Neural progenitor cell (in vitro differentiated cells): ENCODE data around the gene SRRM2. TPM values are rescaled to one million over a fixed set of nuclear protein-coding genes. Genes with fewer than 3 reads are reported as not detected.

ENCODE experiments used
- DNase-seq: peaks from one replicate; pipeline ENCODE4 v3.0.0-alpha.2; 2016; ENCODE audit warnings: low spot score
- H2AFZ ChIP-seq: fragments of 200-600 bp; sonication (generic); replicated peaks from 2 replicates; pipeline ENCODE4 v1.6.1; 2016; ENCODE audit warnings: antibody characterized with exemption
- H3F3A ChIP-seq: fragments of 200-600 bp; sonication (generic); 2 replicates; pipeline ENCODE4 v1.6.1; 2016; ENCODE audit warnings: antibody characterized with exemption, low read depth
- H3K27ac ChIP-seq: fragments of 200-600 bp; sonication (generic); 2 replicates; pipeline ENCODE4 v1.5.1; 2016; ENCODE audit warnings: mild to moderate bottlenecking
- H3K27me3 ChIP-seq: fragments of 200-600 bp; sonication (generic); 2 replicates; pipeline ENCODE4 v1.6.1; 2016; ENCODE audit warnings: mild to moderate bottlenecking, moderate library complexity
- H3K36me3 ChIP-seq: fragments of 200-600 bp; sonication (generic); 2 replicates; pipeline ENCODE4 v1.5.1; 2016
- H3K4me1 ChIP-seq: fragments of 200-600 bp; sonication (generic); 2 replicates; pipeline ENCODE4 v1.6.1; 2016; ENCODE audit warnings: mixed run types
- H3K4me2 ChIP-seq: fragments of 200-600 bp; sonication (generic); 2 replicates; pipeline ENCODE4 v1.6.1; 2016
- H3K4me3 ChIP-seq: fragments of 200-600 bp; sonication (generic); 2 replicates; pipeline ENCODE4 v1.5.1; 2016
- H3K79me2 ChIP-seq: fragments of 200-600 bp; sonication (generic); 2 replicates; pipeline ENCODE4 v1.6.1; 2016; ENCODE audit warnings: low read depth
- H3K9ac ChIP-seq: fragments of 200-600 bp; sonication (generic); 2 replicates; pipeline ENCODE4 v1.6.1; 2016
- H3K9me3 ChIP-seq: fragments of 200-600 bp; sonication (generic); 2 replicates; pipeline ENCODE4 v1.5.1; 2016; ENCODE audit warnings: low read depth
- H4K20me1 ChIP-seq: fragments of 200-600 bp; sonication (generic); 2 replicates; pipeline ENCODE4 v1.6.1; 2016; ENCODE audit warnings: low read depth
- H3K27ac Mint-ChIP-seq: 3 replicates; pipeline ENCODE4 v1.8.0; 2021; ENCODE audit warnings: mixed read lengths
- H3K27me3 Mint-ChIP-seq: 2 replicates; pipeline ENCODE4 v1.8.0; 2022; ENCODE audit warnings: low read depth, mild to moderate bottlenecking, inconsistent platforms, moderate library complexity, mixed read lengths; ENCODE audit not compliant: insufficient read depth
- H3K36me3 Mint-ChIP-seq: 3 replicates; pipeline ENCODE4 v1.8.0; 2021; ENCODE audit warnings: mixed read lengths
- H3K4me1 Mint-ChIP-seq: 3 replicates; pipeline ENCODE4 v1.8.0; 2021; ENCODE audit warnings: mixed read lengths
- H3K4me3 Mint-ChIP-seq: 3 replicates; pipeline ENCODE4 v1.8.0; 2021; ENCODE audit warnings: mild to moderate bottlenecking, moderate library complexity, mixed read lengths
- H3K9me3 Mint-ChIP-seq: 3 replicates; pipeline ENCODE4 v1.8.0; 2020; ENCODE audit warnings: mixed read lengths
- CTCF ChIP-seq: fragments of 200-600 bp; sonication (generic); IDR thresholded peaks from 2 replicates; pipeline ENCODE4 v1.5.1; 2017; ENCODE audit warnings: antibody characterized with exemption, mild to moderate bottlenecking
- EZH2 ChIP-seq: fragments of 200-600 bp; sonication (generic); IDR thresholded peaks from 2 replicates; pipeline ENCODE4 v1.6.1; 2017; ENCODE audit warnings: antibody characterized with exemption, mild to moderate bottlenecking, moderate library complexity
- EZH2phosphoT487 ChIP-seq: fragments of 200-600 bp; sonication (generic); IDR thresholded peaks from 2 replicates; pipeline ENCODE4 v1.6.1; 2017; ENCODE audit warnings: antibody characterized with exemption
- total RNA-seq: library from RNA; depleted of rRNA; stranded (reverse); fragments of >200 nt; gene quantifications from 2 replicates; pipeline ENCODE4 v1.2.3, GENCODE V29; 2015; ENCODE audit warnings: low replicate concordance

Gene SRRM2
- total RNA-seq, 1 donor from 2014 or later, result 82.3 TPM

GRCh38 chr16:2806286-2806685 lies 53.8 kb downstream of the SRRM2 start:
- no peaks in the 10 kb centered on the region for H3K4me1 Mint-ChIP-seq

GRCh38 chr16:2808181-2808580 lies 55.7 kb downstream of the SRRM2 start:
- Mint-ChIP-seq H3K4me1 (no peaks in the 10 kb centered on the region), H3K27ac (no peak overlapping the region), H3K36me3 (peaks cover under 1% of the 10 kb centered on the region), H3K4me3 (no peak overlapping the region), H3K27me3 (peaks cover 12% of the 10 kb centered on the region), H3K9me3 (peaks cover 28% of the 10 kb centered on the region)
- no peaks in the 10 kb centered on the region for H3K79me2 ChIP-seq
- H3F3A ChIP-seq, result no peaks in the 10 kb centered on the region
- H4K20me1 ChIP-seq, result no peaks in the 10 kb centered on the region
- no peaks in the 10 kb centered on the region for H3K27me3 ChIP-seq
- H3K4me1 ChIP-seq, result no peaks in the 10 kb centered on the region
- TF ChIP-seq CTCF (no peak), EZH2phosphoT487 (no peak), EZH2 (no peak)
- H3K9me3 ChIP-seq, result no peaks in the 10 kb centered on the region
- no peak overlapping the region for H3K4me3 ChIP-seq
- no peaks in the 10 kb centered on the region for H3K36me3 ChIP-seq
- no peak overlapping the region for H2AFZ ChIP-seq
- H3K4me2 ChIP-seq, result no peak overlapping the region
- H3K9ac ChIP-seq, result no peak overlapping the region
- no peak for DNase-seq
- H3K27ac ChIP-seq, result no peak overlapping the region

More at GRCh38 chr16:2806286-2806685, 53.8 kb downstream of the SRRM2 start:
- H3K9ac ChIP-seq, result no peak overlapping the region
- Mint-ChIP-seq H3K36me3 (peaks cover 2% of the 10 kb centered on the region), H3K4me3 (no peak overlapping the region), H3K27ac (no peak overlapping the region), H3K27me3 (peaks cover 12% of the 10 kb centered on the region), H3K9me3 (peaks cover 33% of the 10 kb centered on the region)
- no peaks in the 10 kb centered on the region for H3K79me2 ChIP-seq
- H2AFZ ChIP-seq, result no peak overlapping the region
- no peaks in the 10 kb centered on the region for H4K20me1 ChIP-seq
- no peaks in the 10 kb centered on the region for H3F3A ChIP-seq
- no peak overlapping the region for H3K27ac ChIP-seq
- no peaks in the 10 kb centered on the region for H3K36me3 ChIP-seq
- no peak overlapping the region for H3K4me2 ChIP-seq
- H3K4me3 ChIP-seq, result no peak overlapping the region
- no peak for DNase-seq
- no peaks in the 10 kb centered on the region for H3K9me3 ChIP-seq
- H3K27me3 ChIP-seq, result no peaks in the 10 kb centered on the region
- H3K4me1 ChIP-seq, result no peaks in the 10 kb centered on the region
- TF ChIP-seq EZH2, result no peak
- no peak for TF ChIP-seq CTCF
- no peak for TF ChIP-seq EZH2phosphoT487

GRCh38 chr16:2809149-2809760 lies 56.8 kb downstream of the SRRM2 start:
- Histone ChIP-seq H3K27ac (no peak overlapping the region), H3K4me2 (no peak overlapping the region), H3K4me3 (no peak overlapping the region), H4K20me1 (no peaks in the 10 kb centered on the region), H3K9me3 (no peaks in the 10 kb centered on the region), H2AFZ (no peak overlapping the region), H3K4me1 (no peaks in the 10 kb centered on the region), H3K36me3 (no peaks in the 10 kb centered on the region), H3F3A (no peaks in the 10 kb centered on the region), H3K27me3 (no peaks in the 10 kb centered on the region), H3K9ac (no peak overlapping the region), H3K79me2 (no peaks in the 10 kb centered on the region)
- Mint-ChIP-seq H3K27ac (no peak overlapping the region), H3K4me3 (no peak overlapping the region), H3K36me3 (no peaks in the 10 kb centered on the region), H3K4me1 (no peaks in the 10 kb centered on the region), H3K27me3 (peaks cover 11% of the 10 kb centered on the region), H3K9me3 (peaks cover 20% of the 10 kb centered on the region)
- TF ChIP-seq CTCF (no peak), EZH2 (no peak), EZH2phosphoT487 (no peak)
- no peak for DNase-seq
